Measurements from ENCODE around the gene SYNGR4. TPM values are rescaled to one million over a fixed set of nuclear protein-coding genes. Genes with fewer than 3 reads are reported as not detected.

SYNGR4 gene
- total RNA-seq, 1 experiment from 2014 or later = not detected

DNA sequence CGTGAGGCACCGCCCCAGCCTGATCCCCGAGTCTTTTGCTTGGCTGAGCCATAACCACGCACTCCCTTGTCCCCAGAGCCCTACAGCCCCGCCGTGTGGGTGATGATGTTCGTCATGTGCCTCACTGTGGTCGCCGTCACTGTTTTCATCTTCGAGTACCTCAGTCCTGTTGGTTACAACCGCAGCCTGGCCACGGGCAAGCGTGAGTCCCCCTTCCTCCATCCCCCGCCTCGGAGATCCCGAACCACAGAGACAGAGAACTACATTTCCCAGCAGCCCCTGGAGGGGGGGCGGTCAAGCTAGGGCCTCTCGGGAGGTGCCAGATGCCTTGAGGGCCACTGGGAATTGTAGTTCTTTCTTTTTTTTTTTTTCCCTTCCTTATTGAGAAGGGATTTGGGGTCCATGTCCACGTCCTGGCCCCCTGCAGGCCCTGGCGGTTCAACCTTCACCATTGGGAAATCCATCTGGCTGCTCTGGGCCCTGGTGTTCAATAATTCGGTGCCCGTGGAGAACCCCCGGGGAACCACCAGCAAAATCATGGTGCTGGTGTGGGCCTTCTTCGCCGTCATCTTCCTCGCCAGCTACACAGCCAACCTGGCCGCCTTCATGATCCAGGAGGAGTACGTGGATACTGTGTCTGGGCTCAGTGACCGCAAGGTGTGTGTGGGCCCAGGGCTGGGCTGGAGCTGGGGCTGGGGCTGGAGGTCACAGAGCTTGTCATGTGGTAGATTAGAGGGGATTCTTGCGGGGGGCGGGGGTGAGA, 55.2 kb downstream of the SYNGR4 start:
- DNase-seq (ENCODE audit: low spot score) = peak; percentile 71
- TF ChIP-seq, protein P1, sequence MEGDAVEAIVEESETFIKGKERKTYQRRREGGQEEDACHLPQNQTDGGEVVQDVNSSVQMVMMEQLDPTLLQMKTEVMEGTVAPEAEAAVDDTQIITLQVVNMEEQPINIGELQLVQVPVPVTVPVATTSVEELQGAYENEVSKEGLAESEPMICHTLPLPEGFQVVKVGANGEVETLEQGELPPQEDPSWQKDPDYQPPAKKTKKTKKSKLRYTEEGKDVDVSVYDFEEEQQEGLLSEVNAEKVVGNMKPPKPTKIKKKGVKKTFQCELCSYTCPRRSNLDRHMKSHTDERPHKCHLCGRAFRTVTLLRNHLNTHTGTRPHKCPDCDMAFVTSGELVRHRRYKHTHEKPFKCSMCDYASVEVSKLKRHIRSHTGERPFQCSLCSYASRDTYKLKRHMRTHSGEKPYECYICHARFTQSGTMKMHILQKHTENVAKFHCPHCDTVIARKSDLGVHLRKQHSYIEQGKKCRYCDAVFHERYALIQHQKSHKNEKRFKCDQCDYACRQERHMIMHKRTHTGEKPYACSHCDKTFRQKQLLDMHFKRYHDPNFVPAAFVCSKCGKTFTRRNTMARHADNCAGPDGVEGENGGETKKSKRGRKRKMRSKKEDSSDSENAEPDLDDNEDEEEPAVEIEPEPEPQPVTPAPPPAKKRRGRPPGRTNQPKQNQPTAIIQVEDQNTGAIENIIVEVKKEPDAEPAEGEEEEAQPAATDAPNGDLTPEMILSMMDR (conservative IDR thresholded peaks at IDR 0.05; ENCODE audit: low read depth, low read length) = no peak
- no peak for TF ChIP-seq EZH2 (IDR thresholded peaks at IDR 0.05; ENCODE audit: borderline replicate concordance, low read depth, low read length, poor library complexity, severe bottlenecking)
- H3K27me3 ChIP-seq (replicated peaks; ENCODE audit: insufficient read depth, low read depth, low read length, poor library complexity) = no peaks in the 10 kb centered on the region
- CTCF ChIA-PET = interaction anchor here (0.6 to 1.0 kb wide), 2 partner anchors 28 to 32 kb away, joined by 3 read pairs; partner anchors contain the start of gene KDELR1
- POLR2A ChIA-PET (ENCODE audit: low non-redundant PET) = no interaction called here
- H3K9me3 ChIP-seq (ENCODE audit: low read depth, low read length, poor library complexity, severe bottlenecking) = no peaks in the 10 kb centered on the region
- no peaks in the 10 kb centered on the region for H3K36me3 ChIP-seq (ENCODE audit: insufficient read depth, low read length, poor library complexity, severe bottlenecking)
- peaks cover 10% of the 10 kb centered on the region for H3K4me1 ChIP-seq (ENCODE audit: insufficient read depth, low read length, poor library complexity, severe bottlenecking)
- intact Hi-C loops (cut with micrococcal nuclease; ENCODE audit: unreplicated experiment) = no loop called here
- H3K4me3 ChIP-seq (ENCODE audit: low read depth, low read length, poor library complexity, severe bottlenecking) = no peak overlapping the region
- BruUV-seq (replicated peaks) = no TSS peak
- H3K27ac ChIP-seq (ENCODE audit: low read depth, low read length, poor library complexity, severe bottlenecking) = no peak overlapping the region

DNA sequence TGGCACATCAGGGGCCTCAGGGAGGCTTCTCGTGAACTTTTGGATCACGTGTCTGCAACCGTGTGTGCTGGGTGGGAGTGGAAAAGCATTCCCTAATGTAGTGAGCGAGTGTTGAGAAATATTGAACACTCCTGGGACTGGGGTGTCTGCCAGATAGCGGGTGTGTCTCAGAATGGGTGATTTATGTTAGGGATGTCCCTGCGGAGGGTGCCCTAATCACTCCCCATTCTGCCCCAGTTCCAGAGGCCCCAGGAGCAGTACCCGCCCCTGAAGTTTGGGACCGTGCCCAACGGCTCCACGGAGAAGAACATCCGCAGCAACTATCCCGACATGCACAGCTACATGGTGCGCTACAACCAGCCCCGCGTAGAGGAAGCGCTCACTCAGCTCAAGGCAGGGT, 57.4 kb downstream of the SYNGR4 start:
- DNase-seq (ENCODE audit: low spot score) = no peak
- ChIA-PET POLR2A (ENCODE audit: low non-redundant PET) (no interaction called here), CTCF (no interaction called here)
- H3K9me3 ChIP-seq (ENCODE audit: low read depth, low read length, poor library complexity, severe bottlenecking) = no peaks in the 10 kb centered on the region
- peaks cover 16% of the 10 kb centered on the region for H3K4me1 ChIP-seq (ENCODE audit: insufficient read depth, low read length, poor library complexity, severe bottlenecking)
- no TSS peak for BruUV-seq (replicated peaks)
- TF ChIP-seq, protein P1 (conservative IDR thresholded peaks at IDR 0.05; ENCODE audit: low read depth, low read length) = no peak
- no peak for TF ChIP-seq EZH2 (IDR thresholded peaks at IDR 0.05; ENCODE audit: borderline replicate concordance, low read depth, low read length, poor library complexity, severe bottlenecking)
- intact Hi-C loops (cut with micrococcal nuclease; ENCODE audit: unreplicated experiment) = no loop called here
- H3K4me3 ChIP-seq (ENCODE audit: low read depth, low read length, poor library complexity, severe bottlenecking) = no peak overlapping the region
- no peaks in the 10 kb centered on the region for H3K27me3 ChIP-seq (replicated peaks; ENCODE audit: insufficient read depth, low read depth, low read length, poor library complexity)
- no peaks in the 10 kb centered on the region for H3K36me3 ChIP-seq (ENCODE audit: insufficient read depth, low read length, poor library complexity, severe bottlenecking)
- H3K27ac ChIP-seq (ENCODE audit: low read depth, low read length, poor library complexity, severe bottlenecking) = no peak overlapping the region

DNA sequence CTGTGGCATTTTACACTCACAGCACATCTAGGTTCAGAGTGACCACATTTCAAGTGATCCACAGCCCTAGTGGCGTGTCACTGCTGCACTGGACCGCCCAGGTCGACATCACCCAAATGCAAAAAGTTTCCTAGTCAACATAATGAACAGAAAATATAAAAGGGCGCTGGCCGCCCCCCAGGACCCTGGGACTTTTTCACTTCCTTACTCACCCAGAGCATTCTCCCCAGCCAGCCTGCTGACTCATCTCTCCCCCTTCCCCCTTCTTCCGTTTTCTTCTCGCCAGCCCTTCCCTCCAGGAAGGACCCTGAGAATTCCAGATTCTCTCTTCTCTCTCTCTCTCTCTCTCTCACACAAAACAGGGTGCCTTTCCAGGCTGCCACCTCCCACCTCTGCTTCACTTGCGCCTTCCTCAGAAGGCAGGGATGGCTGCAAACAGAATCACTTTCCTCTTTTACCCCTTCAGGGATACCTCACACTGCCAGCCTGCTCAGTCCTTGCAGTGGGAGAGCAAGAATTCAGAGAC, 60.6 kb downstream of the SYNGR4 start:
- CTCF ChIA-PET = interaction anchor here (0.7 kb wide), 1 partner anchor 418 kb away, joined by 8 read pairs; no protein-coding TSS in a partner anchor
- Histone ChIP-seq H3K27ac (ENCODE audit: low read depth, low read length, poor library complexity, severe bottlenecking) (peak overlapping the region; percentile 92), H3K9me3 (ENCODE audit: low read depth, low read length, poor library complexity, severe bottlenecking) (no peaks in the 10 kb centered on the region), H3K27me3 (replicated peaks; ENCODE audit: insufficient read depth, low read depth, low read length, poor library complexity) (no peaks in the 10 kb centered on the region), H3K36me3 (ENCODE audit: insufficient read depth, low read length, poor library complexity, severe bottlenecking) (no peaks in the 10 kb centered on the region), H3K4me1 (ENCODE audit: insufficient read depth, low read length, poor library complexity, severe bottlenecking) (peaks cover 16% of the 10 kb centered on the region), H3K4me3 (ENCODE audit: low read depth, low read length, poor library complexity, severe bottlenecking) (no peak overlapping the region)
- intact Hi-C loops (cut with micrococcal nuclease; ENCODE audit: unreplicated experiment) = no loop called here
- DNase-seq (ENCODE audit: low spot score) = peak; percentile 75
- TF ChIP-seq, protein P1 (conservative IDR thresholded peaks at IDR 0.05; ENCODE audit: low read depth, low read length) = no peak
- TF ChIP-seq EZH2 (IDR thresholded peaks at IDR 0.05; ENCODE audit: borderline replicate concordance, low read depth, low read length, poor library complexity, severe bottlenecking) = no peak
- no TSS peak for BruUV-seq (replicated peaks)
- POLR2A ChIA-PET (ENCODE audit: low non-redundant PET) = no interaction called here

Other genes with a start within 250 kb of the SYNGR4 start
- gene LIG1, start 194.0 kb upstream of the SYNGR4 start, total RNA-seq (2021) = 200 and 204 TPM in 2 replicates
- 12.0 and 15.8 TPM in 2 replicates for gene ZSWIM9, start 193.7 kb upstream of the SYNGR4 start, total RNA-seq (2021)
- 139 and 151 TPM in 2 replicates for gene CARD8, start 108.5 kb upstream of the SYNGR4 start, total RNA-seq (2021)
- gene ZNF114, start 94.3 kb upstream of the SYNGR4 start, total RNA-seq (2021) = 9.5 and 11.7 TPM in 2 replicates
- gene EMP3, start 38.8 kb upstream of the SYNGR4 start, total RNA-seq (2021) = 170 and 187 TPM in 2 replicates
- gene TMEM143, start 427 bp upstream of the SYNGR4 start, total RNA-seq (2021) = 7.5 and 7.9 TPM in 2 replicates
- 197 and 200 TPM in 2 replicates for gene KDELR1, start 27.2 kb downstream of the SYNGR4 start, total RNA-seq (2021)
- gene GRIN2D, start 29.3 kb downstream of the SYNGR4 start, total RNA-seq (2021) = 10.4 and 11.4 TPM in 2 replicates
- 86.4 and 109 TPM in 2 replicates for gene GRWD1, start 81.6 kb downstream of the SYNGR4 start, total RNA-seq (2021)
- 6.5 and 7.0 TPM in 2 replicates for gene KCNJ14, start 91.2 kb downstream of the SYNGR4 start, total RNA-seq (2021)
- 120 and 125 TPM in 2 replicates for gene CYTH2, start 105.0 kb downstream of the SYNGR4 start, total RNA-seq (2021)
- gene LMTK3, start 147.5 kb downstream of the SYNGR4 start, total RNA-seq (2021) = 0.52 and 1.0 TPM in 2 replicates
- 0.24 and 0.60 TPM in 2 replicates for gene SULT2B1, start 187.8 kb downstream of the SYNGR4 start, total RNA-seq (2021)
- not detected in 2 replicates for gene SPACA4, start 242.4 kb downstream of the SYNGR4 start, total RNA-seq (2021)